PC-3 (cell line): ENCODE data around the gene ATP8A2. TPM values are rescaled to one million over a fixed set of nuclear protein-coding genes. Genes with fewer than 3 reads are reported as not detected.
"Not testable (repeated sequence)": the region's sequence is repeated elsewhere in the genome, so short reads cannot be mapped to it uniquely, and the experiment has no call there.

Experiments used
- ATAC-seq: fragments of 200-7000 bp; cut with Tn5 transposase; 2 replicates; pipeline ENCODE4 v1.9.1; 2020; ENCODE audit warnings: mild to moderate bottlenecking, moderate library complexity
- BruUV-seq: library from RNA; stranded (reverse); fragments of 400-500 nt; replicated peaks from 2 replicates; lab custom pipeline; 2021; lab: Mats Ljungman, UMichigan
- CTCF ChIA-PET: fragments of 300-600 bp; sonication (Branson Sonifier 250); formaldehyde crosslinking; loops from one replicate; lab custom pipeline; 2022; ENCODE audit warnings: antibody characterized with exemption; lab: Charles Lee
- POLR2A ChIA-PET: fragments of 300-600 bp; sonication (Branson Sonifier 250); formaldehyde crosslinking; loops from one replicate; lab custom pipeline; 2022; ENCODE audit warnings: antibody characterized with exemption; ENCODE audit not compliant: unreplicated experiment; lab: Charles Lee
- DNase-seq: peaks from one replicate; pipeline ENCODE4 v3.0.0-alpha.2; 2015
- H2AFZ ChIP-seq: fragments of 300-600 bp; sonication (generic); 2 replicates; pipeline ENCODE4 v1.6.0; 2016; ENCODE audit warnings: antibody characterized with exemption, low read length
- H3F3A ChIP-seq: fragments of 300-600 bp; sonication (generic); one replicate; pipeline ENCODE4 v1.6.0; 2017; ENCODE audit warnings: antibody characterized with exemption, low read length, control low read depth, mild to moderate bottlenecking; ENCODE audit not compliant: unreplicated experiment
- H3K27ac ChIP-seq: fragments of 300-600 bp; sonication (generic); 2 replicates; pipeline ENCODE4 v1.5.1; 2016; ENCODE audit warnings: mild to moderate bottlenecking, low read length
- H3K27me3 ChIP-seq: fragments of 300-600 bp; sonication (generic); 2 replicates; pipeline ENCODE4 v1.6.1; 2016; ENCODE audit warnings: low read length, mixed read lengths
- H3K36me3 ChIP-seq: fragments of 300-600 bp; sonication (generic); 2 replicates; pipeline ENCODE4 v1.6.1; 2016; ENCODE audit warnings: low read depth, mixed run types, low read length, mixed read lengths
- H3K4me1 ChIP-seq: fragments of 300-600 bp; sonication (generic); 2 replicates; pipeline ENCODE4 v1.5.1; 2016; ENCODE audit warnings: low read length; ENCODE audit not compliant: insufficient read depth
- H3K4me2 ChIP-seq: fragments of 300-600 bp; sonication (generic); 2 replicates; pipeline ENCODE4 v1.6.0; 2016; ENCODE audit warnings: low read length
- H3K4me3 ChIP-seq: fragments of 300-600 bp; sonication (generic); 2 replicates; pipeline ENCODE4 v1.5.1; 2016; ENCODE audit warnings: mild to moderate bottlenecking, low read length, mixed read lengths
- H3K79me2 ChIP-seq: fragments of 300-600 bp; sonication (generic); 2 replicates; pipeline ENCODE4 v1.6.1; 2017; ENCODE audit warnings: low read length, mixed read lengths
- H3K9ac ChIP-seq: fragments of 300-600 bp; sonication (generic); 2 replicates; pipeline ENCODE4 v1.6.0; 2016; ENCODE audit warnings: mild to moderate bottlenecking, low read length
- H3K9me2 ChIP-seq: fragments of 300-600 bp; sonication (generic); replicated peaks from 2 replicates; pipeline ENCODE4 v1.6.1; 2016; ENCODE audit warnings: mixed run types, low read length, mixed read lengths
- H3K9me3 ChIP-seq: fragments of 300-600 bp; sonication (generic); 2 replicates; pipeline ENCODE4 v1.6.1; 2016; ENCODE audit warnings: low read length, mixed read lengths
- H4K20me1 ChIP-seq: fragments of 300-600 bp; sonication (generic); 2 replicates; pipeline ENCODE4 v1.6.1; 2016; ENCODE audit warnings: low read length, mixed read lengths
- EZH2 ChIP-seq: fragments of 300-600 bp; sonication (generic); IDR thresholded peaks from one replicate; pipeline ENCODE4 v1.6.1; 2017; ENCODE audit warnings: antibody characterized with exemption, mild to moderate bottlenecking, low read length; ENCODE audit not compliant: unreplicated experiment
- EZH2phosphoT487 ChIP-seq: fragments of 300-600 bp; sonication (generic); IDR thresholded peaks from 2 replicates; pipeline ENCODE4 v1.6.1; 2018; ENCODE audit warnings: mild to moderate bottlenecking, antibody characterized with exemption, low read length, borderline replicate concordance
- intact Hi-C: fragments of 100-400 bp; cut with micrococcal nuclease; formaldehyde crosslinking; loops from 2 replicates; pipeline ENCODE4 v1.9.0; 2023
- total RNA-seq: library from RNA; depleted of rRNA; stranded (reverse); fragments of >200 nt; gene quantifications from 2 replicates; pipeline ENCODE4 v1.2.3, GENCODE V29; 2014
- TF ChIP-seq, protein P1 (sequence below): fragments of 300-600 bp; sonication (generic); conservative IDR thresholded peaks from 2 replicates; pipeline ENCODE4 v1.5.1; 2017; ENCODE audit warnings: antibody characterized with exemption, low read depth, mild to moderate bottlenecking, low read length

The ATP8A2 gene
- total RNA-seq, 1 experiment from 2014 or later: 0.04 TPM

DNA sequence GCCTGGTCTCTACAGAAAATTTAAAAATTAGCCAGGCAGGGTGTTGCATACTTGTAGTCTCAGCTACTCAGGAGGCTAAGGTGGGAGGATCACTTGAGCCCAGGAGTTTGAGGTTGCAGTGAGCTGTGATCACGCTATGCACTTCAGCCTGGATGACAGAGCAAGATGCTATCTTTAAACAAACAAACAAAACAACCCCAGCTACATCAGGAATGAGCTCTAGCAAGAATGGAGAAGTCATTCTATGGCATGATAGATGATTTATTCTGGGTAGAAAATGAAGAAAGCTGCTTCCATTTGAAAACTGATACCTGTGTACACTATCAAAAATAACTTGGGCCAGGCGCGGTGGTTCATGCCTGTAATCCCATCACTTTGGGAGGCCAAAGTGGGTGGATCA, 695.8 kb downstream of the ATP8A2 start:
- DNase-seq (peak; percentile 35), ATAC-seq (no peak)
- peaks cover 2% of the 10 kb centered on the region for H3K4me1 ChIP-seq
- TF ChIP-seq EZH2phosphoT487: no peak
- CTCF ChIA-PET: no interaction called here
- H3K36me3 ChIP-seq: no peaks in the 10 kb centered on the region
- H3K9ac ChIP-seq: no peak overlapping the region
- no peaks in the 10 kb centered on the region for H4K20me1 ChIP-seq
- no peaks in the 10 kb centered on the region for H3K79me2 ChIP-seq
- intact Hi-C loops: loop anchor here (10.0 kb wide), 1 partner anchor 293 kb away; no protein-coding TSS in a partner anchor
- H2AFZ ChIP-seq: no peak overlapping the region
- POLR2A ChIA-PET: no interaction called here
- no peaks in the 10 kb centered on the region for H3K9me2 ChIP-seq
- no TSS peak for BruUV-seq
- H3F3A ChIP-seq: no peaks in the 10 kb centered on the region
- H3K9me3 ChIP-seq: no peaks in the 10 kb centered on the region
- no peaks in the 10 kb centered on the region for H3K27me3 ChIP-seq
- H3K27ac ChIP-seq: no peak overlapping the region
- H3K4me2 ChIP-seq: no peak overlapping the region
- H3K4me3 ChIP-seq: no peak overlapping the region

DNA sequence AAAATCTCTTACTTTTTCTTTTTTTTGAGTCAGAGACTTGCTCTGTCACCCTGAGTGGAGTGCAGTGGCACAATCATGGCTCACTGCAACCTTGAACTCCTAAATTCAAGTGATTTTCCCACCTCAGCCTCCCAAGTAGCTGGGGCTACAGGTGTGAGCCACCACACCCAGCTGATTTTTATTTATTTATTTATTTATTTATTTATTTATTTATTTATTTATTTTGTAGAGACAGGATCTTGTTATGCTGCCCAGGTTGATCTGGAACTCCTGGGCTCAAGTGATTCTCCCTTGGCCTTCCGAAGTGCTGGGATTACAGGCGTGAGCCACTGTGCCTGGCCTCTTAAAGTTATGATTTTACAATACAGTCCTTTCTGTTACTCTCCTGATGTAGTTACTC, 696.6 kb downstream of the ATP8A2 start:
- H3K4me2 ChIP-seq, H3K27ac ChIP-seq, DNase-seq, POLR2A ChIA-PET, BruUV-seq, H3F3A ChIP-seq, H4K20me1 ChIP-seq, H3K36me3 ChIP-seq, H3K4me3 ChIP-seq, H3K9ac ChIP-seq, H3K9me3 ChIP-seq, H2AFZ ChIP-seq, H3K4me1 ChIP-seq, H3K27me3 ChIP-seq, H3K79me2 ChIP-seq, H3K9me2 ChIP-seq, CTCF ChIA-PET, ATAC-seq: not testable (repeated sequence)
- intact Hi-C loops: loop anchor here (10.0 kb wide), 1 partner anchor 294 kb away; no protein-coding TSS in a partner anchor

DNA sequence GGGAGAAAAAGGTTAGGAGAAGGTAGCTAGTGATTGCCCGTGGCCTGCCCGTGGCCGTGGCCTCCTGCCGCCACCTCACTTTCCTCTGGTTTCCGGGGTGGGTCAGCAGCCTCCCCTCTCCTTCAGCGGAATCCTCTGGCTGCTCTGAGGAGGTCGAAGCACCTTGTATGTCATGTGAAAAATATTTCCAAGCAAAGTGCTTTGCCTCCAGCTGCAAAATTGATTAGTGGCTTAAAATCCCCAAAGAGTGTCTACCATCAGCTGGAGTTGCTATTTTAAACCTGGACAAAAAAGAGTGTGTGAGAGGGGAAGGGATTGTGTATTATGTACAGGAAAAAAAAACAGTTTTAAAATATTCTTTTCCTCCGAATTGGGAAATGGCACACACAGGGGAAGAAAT, 697.9 kb downstream of the ATP8A2 start:
- H3K4me2 ChIP-seq, H3K9me2 ChIP-seq, DNase-seq, H3K4me1 ChIP-seq, BruUV-seq, H3K9ac ChIP-seq, H2AFZ ChIP-seq, CTCF ChIA-PET, H3K79me2 ChIP-seq, H3K9me3 ChIP-seq, H4K20me1 ChIP-seq, ATAC-seq, H3F3A ChIP-seq, H3K4me3 ChIP-seq, H3K27ac ChIP-seq, H3K27me3 ChIP-seq, H3K36me3 ChIP-seq: not testable (repeated sequence)
- intact Hi-C loops: loop anchor here (10.0 kb wide), 1 partner anchor 295 kb away; no protein-coding TSS in a partner anchor
- POLR2A ChIA-PET: interaction anchor here (0.6 kb wide), 1 partner anchor 495 kb away, joined by 4 read pairs; no protein-coding TSS in a partner anchor

DNA sequence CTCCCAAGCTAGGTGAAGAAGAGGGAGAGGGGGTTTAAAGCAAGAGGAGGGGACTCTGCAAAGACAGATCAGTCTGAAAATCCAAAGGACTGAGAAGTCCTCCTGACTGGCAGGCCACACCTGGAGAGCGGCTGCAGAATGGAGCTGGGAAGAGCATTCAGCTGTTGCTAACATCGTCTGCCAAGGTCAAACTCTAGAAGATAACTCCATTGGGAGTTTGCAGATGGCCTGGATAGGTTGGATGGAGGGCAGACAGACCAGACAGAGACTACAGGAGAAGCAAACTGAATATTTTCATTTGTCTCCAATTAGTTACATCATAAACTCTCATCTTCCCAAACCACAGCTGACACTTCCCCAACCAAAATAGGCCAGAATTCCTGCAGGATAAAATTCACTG, 699.9 kb downstream of the ATP8A2 start:
- Histone ChIP-seq H3K9ac (no peak overlapping the region), H3K9me3 (no peaks in the 10 kb centered on the region), H4K20me1 (no peaks in the 10 kb centered on the region), H3K27me3 (peaks cover 7% of the 10 kb centered on the region; the same call in 1 of the 2 replicates), H3F3A (no peaks in the 10 kb centered on the region), H3K79me2 (no peaks in the 10 kb centered on the region), H3K9me2 (no peaks in the 10 kb centered on the region), H3K4me2 (no peak overlapping the region), H3K36me3 (no peaks in the 10 kb centered on the region), H3K4me3 (no peak overlapping the region), H3K27ac (no peak overlapping the region), H3K4me1 (no peaks in the 10 kb centered on the region), H2AFZ (no peak overlapping the region)
- TF ChIP-seq EZH2phosphoT487: no peak
- no peak for TF ChIP-seq EZH2
- TF ChIP-seq, protein P1, sequence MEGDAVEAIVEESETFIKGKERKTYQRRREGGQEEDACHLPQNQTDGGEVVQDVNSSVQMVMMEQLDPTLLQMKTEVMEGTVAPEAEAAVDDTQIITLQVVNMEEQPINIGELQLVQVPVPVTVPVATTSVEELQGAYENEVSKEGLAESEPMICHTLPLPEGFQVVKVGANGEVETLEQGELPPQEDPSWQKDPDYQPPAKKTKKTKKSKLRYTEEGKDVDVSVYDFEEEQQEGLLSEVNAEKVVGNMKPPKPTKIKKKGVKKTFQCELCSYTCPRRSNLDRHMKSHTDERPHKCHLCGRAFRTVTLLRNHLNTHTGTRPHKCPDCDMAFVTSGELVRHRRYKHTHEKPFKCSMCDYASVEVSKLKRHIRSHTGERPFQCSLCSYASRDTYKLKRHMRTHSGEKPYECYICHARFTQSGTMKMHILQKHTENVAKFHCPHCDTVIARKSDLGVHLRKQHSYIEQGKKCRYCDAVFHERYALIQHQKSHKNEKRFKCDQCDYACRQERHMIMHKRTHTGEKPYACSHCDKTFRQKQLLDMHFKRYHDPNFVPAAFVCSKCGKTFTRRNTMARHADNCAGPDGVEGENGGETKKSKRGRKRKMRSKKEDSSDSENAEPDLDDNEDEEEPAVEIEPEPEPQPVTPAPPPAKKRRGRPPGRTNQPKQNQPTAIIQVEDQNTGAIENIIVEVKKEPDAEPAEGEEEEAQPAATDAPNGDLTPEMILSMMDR: no peak
- no peak for ATAC-seq
- ChIA-PET POLR2A (no interaction called here), CTCF (no interaction called here)
- BruUV-seq: no TSS peak
- intact Hi-C loops: loop anchor here (1.0 kb wide), 1 partner anchor 497 kb away; no protein-coding TSS in a partner anchor
- no peak for DNase-seq
